ENCODE results near the gene SIPA1L3.

Gene SIPA1L3

GRCh38 chr19:38012944-38013343 is 105.9 kb downstream of the SIPA1L3 start:
- H3K36me3 Mint-ChIP-seq (ENCODE audit: low read depth): no peaks in the 10 kb centered on the region
- H3K27me3 Mint-ChIP-seq (ENCODE audit: low read depth): no peaks in the 10 kb centered on the region
- H3K27ac Mint-ChIP-seq: no peak overlapping the region
- no peaks in the 10 kb centered on the region for H3K9me3 Mint-ChIP-seq
- H3K4me3 Mint-ChIP-seq: no peak overlapping the region
- H3K4me1 Mint-ChIP-seq (ENCODE audit: low read depth): no peaks in the 10 kb centered on the region
- DNase-seq (ENCODE audit: low spot score): no peak

- Mint-ChIP-seq H3K27me3 (ENCODE audit: low read depth) (no peaks in the 10 kb centered on the region), H3K4me3 (no peak overlapping the region), H3K4me1 (ENCODE audit: low read depth) (no peaks in the 10 kb centered on the region), H3K36me3 (ENCODE audit: low read depth) (no peaks in the 10 kb centered on the region), H3K9me3 (no peaks in the 10 kb centered on the region), H3K27ac (no peak overlapping the region)
- DNase-seq (ENCODE audit: low spot score): no peak
Observed at GRCh38 chr19:38013913-38014580, 107.0 kb downstream of the SIPA1L3 start.

GRCh38 chr19:38015216-38015615 is 108.2 kb downstream of the SIPA1L3 start:
- Mint-ChIP-seq H3K27ac (no peak overlapping the region), H3K4me1 (ENCODE audit: low read depth) (no peaks in the 10 kb centered on the region), H3K4me3 (no peak overlapping the region), H3K36me3 (ENCODE audit: low read depth) (no peaks in the 10 kb centered on the region), H3K27me3 (ENCODE audit: low read depth) (no peaks in the 10 kb centered on the region), H3K9me3 (no peaks in the 10 kb centered on the region)
- no peak for DNase-seq (ENCODE audit: low spot score)

GRCh38 chr19:38015761-38016160 is 108.8 kb downstream of the SIPA1L3 start:
- DNase-seq (ENCODE audit: low spot score): no peak
- H3K27ac Mint-ChIP-seq: no peak overlapping the region
- H3K27me3 Mint-ChIP-seq (ENCODE audit: low read depth): no peaks in the 10 kb centered on the region
- H3K9me3 Mint-ChIP-seq: no peaks in the 10 kb centered on the region
- H3K4me1 Mint-ChIP-seq (ENCODE audit: low read depth): no peaks in the 10 kb centered on the region
- no peaks in the 10 kb centered on the region for H3K36me3 Mint-ChIP-seq (ENCODE audit: low read depth)
- no peak overlapping the region for H3K4me3 Mint-ChIP-seq

GRCh38 chr19:38017401-38018151 is 110.6 kb downstream of the SIPA1L3 start:
- H3K36me3 Mint-ChIP-seq (ENCODE audit: low read depth): no peaks in the 10 kb centered on the region
- no peak overlapping the region for H3K27ac Mint-ChIP-seq
- H3K4me1 Mint-ChIP-seq (ENCODE audit: low read depth): no peaks in the 10 kb centered on the region
- no peaks in the 10 kb centered on the region for H3K9me3 Mint-ChIP-seq
- no peak overlapping the region for H3K4me3 Mint-ChIP-seq
- no peaks in the 10 kb centered on the region for H3K27me3 Mint-ChIP-seq (ENCODE audit: low read depth)
- DNase-seq (ENCODE audit: low spot score): no peak

GRCh38 chr19:38018694-38019395 is 111.8 kb downstream of the SIPA1L3 start:
- Mint-ChIP-seq H3K27ac (no peak overlapping the region), H3K36me3 (ENCODE audit: low read depth) (no peaks in the 10 kb centered on the region), H3K27me3 (ENCODE audit: low read depth) (no peaks in the 10 kb centered on the region), H3K9me3 (no peaks in the 10 kb centered on the region), H3K4me1 (ENCODE audit: low read depth) (no peaks in the 10 kb centered on the region), H3K4me3 (no peak overlapping the region)
- no peak for DNase-seq (ENCODE audit: low spot score)

- H3K4me1 Mint-ChIP-seq (ENCODE audit: low read depth): no peaks in the 10 kb centered on the region
- no peaks in the 10 kb centered on the region for H3K27me3 Mint-ChIP-seq (ENCODE audit: low read depth)
- no peak overlapping the region for H3K4me3 Mint-ChIP-seq
- DNase-seq (ENCODE audit: low spot score): no peak
- H3K27ac Mint-ChIP-seq: no peak overlapping the region
- H3K9me3 Mint-ChIP-seq: no peaks in the 10 kb centered on the region
- no peaks in the 10 kb centered on the region for H3K36me3 Mint-ChIP-seq (ENCODE audit: low read depth)
Observed at GRCh38 chr19:38019396-38019724, 112.4 kb downstream of the SIPA1L3 start.

GRCh38 chr19:38020311-38020710 is 113.3 kb downstream of the SIPA1L3 start:
- DNase-seq (ENCODE audit: low spot score): no peak
- Mint-ChIP-seq H3K27me3 (ENCODE audit: low read depth) (no peaks in the 10 kb centered on the region), H3K27ac (no peak overlapping the region), H3K4me1 (ENCODE audit: low read depth) (no peaks in the 10 kb centered on the region), H3K36me3 (ENCODE audit: low read depth) (no peaks in the 10 kb centered on the region), H3K9me3 (no peaks in the 10 kb centered on the region), H3K4me3 (no peak overlapping the region)

GRCh38 chr19:38021352-38021751 is 114.3 kb downstream of the SIPA1L3 start:
- DNase-seq (ENCODE audit: low spot score): no peak
- H3K9me3 Mint-ChIP-seq: no peaks in the 10 kb centered on the region
- H3K27me3 Mint-ChIP-seq (ENCODE audit: low read depth): no peaks in the 10 kb centered on the region
- no peaks in the 10 kb centered on the region for H3K36me3 Mint-ChIP-seq (ENCODE audit: low read depth)
- no peak overlapping the region for H3K27ac Mint-ChIP-seq
- H3K4me1 Mint-ChIP-seq (ENCODE audit: low read depth): no peaks in the 10 kb centered on the region
- no peak overlapping the region for H3K4me3 Mint-ChIP-seq

- Mint-ChIP-seq H3K36me3 (ENCODE audit: low read depth) (no peaks in the 10 kb centered on the region), H3K4me1 (ENCODE audit: low read depth) (no peaks in the 10 kb centered on the region), H3K4me3 (no peak overlapping the region), H3K27ac (no peak overlapping the region), H3K9me3 (no peaks in the 10 kb centered on the region), H3K27me3 (ENCODE audit: low read depth) (no peaks in the 10 kb centered on the region)
- DNase-seq (ENCODE audit: low spot score): no peak
Observed at GRCh38 chr19:38022791-38023670, 116.0 kb downstream of the SIPA1L3 start.

GRCh38 chr19:38023671-38024541 is 116.9 kb downstream of the SIPA1L3 start:
- H3K4me1 Mint-ChIP-seq (ENCODE audit: low read depth): no peaks in the 10 kb centered on the region
- no peak overlapping the region for H3K27ac Mint-ChIP-seq
- no peaks in the 10 kb centered on the region for H3K27me3 Mint-ChIP-seq (ENCODE audit: low read depth)
- H3K36me3 Mint-ChIP-seq (ENCODE audit: low read depth): no peaks in the 10 kb centered on the region
- DNase-seq (ENCODE audit: low spot score): no peak
- H3K9me3 Mint-ChIP-seq: no peaks in the 10 kb centered on the region
- no peak overlapping the region for H3K4me3 Mint-ChIP-seq

- no peaks in the 10 kb centered on the region for H3K36me3 Mint-ChIP-seq (ENCODE audit: low read depth)
- no peak for DNase-seq (ENCODE audit: low spot score)
- H3K4me1 Mint-ChIP-seq (ENCODE audit: low read depth): no peaks in the 10 kb centered on the region
- no peak overlapping the region for H3K4me3 Mint-ChIP-seq
- no peaks in the 10 kb centered on the region for H3K27me3 Mint-ChIP-seq (ENCODE audit: low read depth)
- no peak overlapping the region for H3K27ac Mint-ChIP-seq
- H3K9me3 Mint-ChIP-seq: no peaks in the 10 kb centered on the region
Observed at GRCh38 chr19:38024992-38025908, 118.2 kb downstream of the SIPA1L3 start.

All from T-helper 2 cell treated with Interferon-gamma antibody and Interleukin-4, amounts not matched to agents 5 μg/mL and 100 μg/mL, for 36 hours (primary cell).